ENCODE data around the gene LCMT2. TPM values are rescaled to one million over a fixed set of nuclear protein-coding genes. Genes with fewer than 3 reads are reported as not detected.

Gene LCMT2
- total RNA-seq, 6 donors from 2014 or later = 1.0 to 8.2 (median 6.3) TPM

GRCh38 chr15:43299884-43300283, 30.5 kb downstream of the LCMT2 start:
- Histone ChIP-seq H3K4me3 (no peak overlapping the region), H3K36me3 (no peaks in the 10 kb centered on the region), H3K27ac (no peak overlapping the region), H3K27me3 (no peaks in the 10 kb centered on the region), H3K9me3 (no peaks in the 10 kb centered on the region), H3K4me1 (no peaks in the 10 kb centered on the region)
- TF ChIP-seq EP300 (IDR thresholded peaks at IDR 0.05) = no peak
- TF ChIP-seq CTCF (IDR thresholded peaks at IDR 0.05) = no peak
- no peak for TF ChIP-seq POLR2A (IDR thresholded peaks at IDR 0.05)
- TF ChIP-seq POLR2AphosphoS5 (IDR thresholded peaks at IDR 0.05) = no peak
- ATAC-seq (ENCODE audit: low FRiP score in 2 of 2) (no peak), DNase-seq (no peak)

DNA sequence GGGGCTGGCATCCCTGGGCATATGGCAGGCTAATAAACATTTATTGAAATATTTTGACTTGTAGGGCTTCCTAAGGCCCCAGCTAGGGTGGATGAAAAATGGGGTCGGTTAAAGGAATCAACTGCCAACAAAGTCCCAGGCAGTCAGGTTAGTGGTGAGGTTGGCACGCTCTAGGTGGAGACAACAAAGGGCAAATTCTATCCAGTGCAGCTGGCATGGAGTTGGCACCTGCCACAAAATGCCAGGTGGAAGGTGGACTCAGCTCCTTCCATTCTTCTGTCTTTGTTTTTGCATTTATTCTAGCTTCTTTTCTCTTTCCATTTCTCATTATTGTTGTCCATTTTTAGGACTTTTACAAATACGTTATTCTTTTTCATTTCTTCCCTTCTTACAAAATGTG, 31.0 kb downstream of the LCMT2 start:
- 86 to 93% methylated on average over 3 of the region's 3 CpGs for WGBS, 2 donors
- ATAC-seq (ENCODE audit: low FRiP score in 2 of 2) (no peak), DNase-seq (no peak)
- Histone ChIP-seq H3K36me3 (no peaks in the 10 kb centered on the region), H3K27ac (no peak overlapping the region), H3K4me3 (no peak overlapping the region), H3K9me3 (no peaks in the 10 kb centered on the region), H3K4me1 (no peaks in the 10 kb centered on the region), H3K27me3 (no peaks in the 10 kb centered on the region)
- TF ChIP-seq CTCF (IDR thresholded peaks at IDR 0.05) = no peak
- no peak for TF ChIP-seq EP300 (IDR thresholded peaks at IDR 0.05)
- TF ChIP-seq POLR2A (IDR thresholded peaks at IDR 0.05) = no peak
- no peak for TF ChIP-seq POLR2AphosphoS5 (IDR thresholded peaks at IDR 0.05)

DNA sequence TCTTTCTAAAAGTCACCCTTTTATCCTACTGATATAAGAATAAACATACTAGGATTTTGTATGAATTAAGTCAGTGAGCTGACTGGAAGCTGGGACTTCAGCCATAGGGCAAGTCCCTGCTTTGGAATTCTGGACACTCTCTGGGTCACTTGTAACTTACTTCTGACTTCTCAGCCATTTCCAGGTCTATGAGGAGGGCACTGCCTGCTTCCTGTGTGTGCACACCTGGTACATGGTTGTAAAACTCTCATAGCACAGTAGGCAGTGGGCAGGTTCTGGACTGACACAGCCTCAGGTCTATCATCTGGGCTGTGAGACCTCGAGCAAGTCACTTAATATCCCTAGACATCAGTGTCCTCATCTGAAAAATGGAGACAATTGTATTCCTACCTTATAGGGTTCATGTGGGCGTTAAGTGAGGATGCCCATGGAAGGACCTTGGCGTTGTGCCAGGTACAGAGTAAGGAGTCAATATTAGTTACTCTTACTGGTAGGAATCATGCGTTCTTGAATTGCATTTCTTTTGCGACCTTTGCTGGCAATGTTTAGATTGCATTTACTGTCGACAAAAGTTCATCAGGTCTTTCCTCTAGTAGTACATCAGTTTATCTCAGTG, 36.2 kb downstream of the LCMT2 start:
- Histone ChIP-seq H3K27me3 (no peaks in the 10 kb centered on the region), H3K9me3 (no peaks in the 10 kb centered on the region), H3K4me3 (no peak overlapping the region), H3K4me1 (peaks cover 0 to 3% (median 0%) of the 10 kb centered on the region in 4 donors), H3K27ac (no peak overlapping the region), H3K36me3 (no peaks in the 10 kb centered on the region)
- 63 to 64% methylated on average over 6 of the region's 6 CpGs for WGBS, 2 donors
- ATAC-seq (ENCODE audit: low FRiP score in 2 of 2) (no peak), DNase-seq (no peak)
- no peak for TF ChIP-seq POLR2AphosphoS5 (IDR thresholded peaks at IDR 0.05)
- no peak for TF ChIP-seq EP300 (IDR thresholded peaks at IDR 0.05)
- no peak for TF ChIP-seq POLR2A (IDR thresholded peaks at IDR 0.05)
- no peak for TF ChIP-seq CTCF (IDR thresholded peaks at IDR 0.05)

DNA sequence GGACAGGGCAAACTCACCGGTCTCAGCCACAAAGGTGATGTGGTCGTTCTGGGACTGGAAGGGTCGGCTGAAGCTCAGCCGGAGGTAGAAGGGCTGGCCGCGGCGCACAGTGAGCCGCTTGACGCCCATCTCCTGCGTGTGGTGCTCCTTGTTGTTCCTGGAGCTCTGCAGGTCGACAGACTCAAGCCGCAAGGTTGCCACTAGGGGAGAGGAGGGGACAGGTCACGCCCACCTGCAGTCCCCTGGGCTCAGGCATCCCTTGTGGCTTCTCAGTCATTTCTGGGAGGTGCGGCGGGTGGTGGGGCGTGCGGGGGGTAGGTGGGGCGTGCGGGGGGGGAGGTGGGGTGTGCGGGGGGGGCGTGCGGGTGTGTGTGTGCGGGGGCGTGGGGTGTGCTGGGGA, 36.9 kb downstream of the LCMT2 start:
- ATAC-seq (ENCODE audit: low FRiP score in 2 of 2) (peak in 1 of 2 donors; percentile 28), DNase-seq (peak in 1 of 2 donors; percentile 73)
- no peak for TF ChIP-seq EP300 (IDR thresholded peaks at IDR 0.05)
- no peak for TF ChIP-seq POLR2A (IDR thresholded peaks at IDR 0.05)
- no peak for TF ChIP-seq CTCF (IDR thresholded peaks at IDR 0.05)
- TF ChIP-seq POLR2AphosphoS5 (IDR thresholded peaks at IDR 0.05) = no peak
- Histone ChIP-seq H3K4me1 (peaks cover 0 to 3% (median 0%) of the 10 kb centered on the region in 4 donors), H3K27ac (no peak overlapping the region), H3K9me3 (no peaks in the 10 kb centered on the region), H3K4me3 (no peak overlapping the region), H3K36me3 (no peaks in the 10 kb centered on the region), H3K27me3 (no peaks in the 10 kb centered on the region)
- 20 to 50% methylated on average over 2 to 12 of the region's 24 CpGs for WGBS, 2 donors
